Muscle layer of duodenum (tissue), 2 donors: Measurements from ENCODE around the gene MAK.
A peak's percentile ranks its signal among the peaks of the same experiment; 100 is the strongest.
"Not testable (repeated sequence)": the region's sequence is repeated elsewhere in the genome, so short reads cannot be mapped to it uniquely, and the experiment has no call there.

Experiments
- H3K27ac ChIP-seq: one replicate; pipeline ENCODE4 v1.7.0; 2013; ENCODE audit warnings: mild to moderate bottlenecking, low read length
- H3K27me3 ChIP-seq: one replicate; pipeline ENCODE4 v1.7.0; 2013; ENCODE audit warnings: low read depth, mild to moderate bottlenecking, control low read depth, low read length
- H3K36me3 ChIP-seq, 2 donors: one replicate each; pipeline ENCODE4 v1.7.0; 2013; ENCODE audit warnings: low read length in 2 of 2, control low read depth in 1 of 2, mild to moderate bottlenecking in 1 of 2; ENCODE audit not compliant: insufficient read depth in 2 of 2, control insufficient read depth in 1 of 2
- H3K4me1 ChIP-seq, 2 donors: one replicate each; pipeline ENCODE4 v1.7.0; 2013; ENCODE audit warnings: low read length in 2 of 2, mild to moderate bottlenecking in 2 of 2, control low read depth in 1 of 2, moderate library complexity in 1 of 2; ENCODE audit not compliant: insufficient read depth in 2 of 2, control insufficient read depth in 1 of 2
- H3K4me3 ChIP-seq, 2 donors: one replicate each; pipeline ENCODE4 v1.7.0; 2013; ENCODE audit warnings: low read length in 2 of 2, low read depth in 1 of 2, mild to moderate bottlenecking in 1 of 2
- H3K9me3 ChIP-seq, 2 donors: one replicate each; pipeline ENCODE4 v1.7.0; 2013; ENCODE audit warnings: low read length in 2 of 2, control low read depth in 1 of 2, mild to moderate bottlenecking in 1 of 2; ENCODE audit not compliant: control insufficient read depth in 1 of 2
- donor health status: healthy.

MAK gene

DNA sequence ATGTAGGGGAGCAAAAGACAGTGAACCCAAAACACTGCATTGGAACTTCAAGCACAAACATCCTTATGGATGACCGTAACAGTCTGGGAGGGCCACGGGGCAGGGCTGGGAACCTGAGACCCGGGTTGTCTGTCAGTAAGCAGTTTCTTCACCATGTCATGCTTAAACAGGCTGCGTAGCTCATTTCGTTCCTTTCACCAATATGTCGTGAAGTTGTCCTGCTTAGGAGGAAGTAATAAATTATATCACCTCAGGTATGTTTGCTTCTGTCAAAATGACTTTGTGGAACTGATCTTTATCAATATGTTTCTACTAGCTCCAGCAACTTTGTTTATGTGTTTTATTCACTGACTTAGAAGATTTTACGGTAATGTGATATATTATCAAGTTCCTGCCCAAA, 12.4 kb upstream of the MAK start:
- Histone ChIP-seq H3K4me1 (no peaks in the 10 kb centered on the region), H3K4me3 (no peak overlapping the region), H3K36me3 (no peaks in the 10 kb centered on the region), H3K9me3 (peaks cover 0 to 3% of the 10 kb centered on the region in 2 donors), H3K27me3 (no peaks in the 10 kb centered on the region), H3K27ac (no peak overlapping the region)

GRCh38 chr6:10849901-10850300, 11.6 kb upstream of the MAK start:
- Histone ChIP-seq H3K27ac (no peak overlapping the region), H3K9me3 (peaks cover 0 to 3% of the 10 kb centered on the region in 2 donors), H3K27me3 (no peaks in the 10 kb centered on the region), H3K36me3 (no peaks in the 10 kb centered on the region), H3K4me3 (no peak overlapping the region), H3K4me1 (no peaks in the 10 kb centered on the region)

DNA sequence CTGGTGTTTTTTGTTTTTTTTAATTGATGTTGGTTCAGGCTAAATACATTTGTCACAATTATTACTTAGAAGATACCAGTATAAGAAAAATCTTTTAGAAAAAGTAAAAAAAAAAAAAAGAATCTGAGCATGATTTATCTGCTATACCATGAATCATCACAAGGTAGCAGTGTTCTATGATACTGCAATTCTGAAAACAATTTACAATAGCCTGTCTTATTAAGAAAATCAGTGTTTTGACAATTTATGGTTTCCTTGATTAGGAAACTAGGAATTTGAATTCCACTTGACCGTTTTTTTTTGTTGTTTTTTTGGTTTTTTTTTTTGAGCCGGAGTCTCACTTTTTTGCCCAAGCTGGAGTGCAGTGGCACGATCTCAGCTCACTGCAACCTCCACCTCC, 9.3 kb upstream of the MAK start:
- H3K4me1 ChIP-seq, result no peaks in the 10 kb centered on the region
- H3K9me3 ChIP-seq, result peaks cover 0 to 3% of the 10 kb centered on the region in 2 donors
- no peaks in the 10 kb centered on the region for H3K36me3 ChIP-seq
- no peak overlapping the region for H3K27ac ChIP-seq
- H3K27me3 ChIP-seq, result no peaks in the 10 kb centered on the region
- H3K4me3 ChIP-seq, result no peak overlapping the region

- H3K36me3 ChIP-seq, result no peaks in the 10 kb centered on the region
- H3K4me3 ChIP-seq, result no peak overlapping the region
- H3K4me1 ChIP-seq, result peaks cover 0 to 4% of the 10 kb centered on the region in 2 donors
- H3K27ac ChIP-seq, result no peak overlapping the region
- H3K9me3 ChIP-seq, result peaks cover 0 to 3% of the 10 kb centered on the region in 2 donors
- no peaks in the 10 kb centered on the region for H3K27me3 ChIP-seq
Measured at GRCh38 chr6:10843554-10843953, 5.2 kb upstream of the MAK start.

- Histone ChIP-seq H3K4me1 (peaks cover 0 to 20% of the 10 kb centered on the region in 2 donors), H3K9me3 (peaks cover 0 to 3% of the 10 kb centered on the region in 2 donors), H3K36me3 (no peaks in the 10 kb centered on the region), H3K27me3 (peaks cover 14% of the 10 kb centered on the region), H3K27ac (peak overlapping the region; percentile 1), H3K4me3 (peak overlapping the region; percentile 78 to 79)
Measured at GRCh38 chr6:10838794-10839333, 525 bp upstream of the MAK start.

DNA sequence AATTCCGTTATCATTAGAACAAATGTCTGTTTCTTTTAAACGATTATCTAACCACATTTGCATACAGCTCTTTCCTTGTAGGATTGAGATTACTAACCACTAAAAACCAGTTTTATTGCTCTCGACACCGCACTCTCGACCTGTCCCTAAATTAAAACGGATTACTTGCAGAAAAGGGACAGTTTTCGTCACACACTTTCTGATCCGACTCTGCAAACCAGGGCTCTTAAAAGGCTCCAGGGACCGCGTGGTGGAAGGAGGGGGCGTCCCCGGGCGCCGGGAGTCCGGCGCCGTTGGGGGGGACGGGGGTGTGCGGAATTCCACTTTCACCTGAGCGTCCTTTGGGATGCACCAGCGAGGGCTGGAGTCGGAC, 731 bp downstream of the MAK start:
- Histone ChIP-seq H3K4me3 (peak overlapping the region; percentile 78 to 79), H3K36me3 (no peaks in the 10 kb centered on the region), H3K9me3 (no peaks in the 10 kb centered on the region), H3K27me3 (peaks cover 14% of the 10 kb centered on the region), H3K27ac (no peak overlapping the region), H3K4me1 (peaks cover 0 to 20% of the 10 kb centered on the region in 2 donors)

- Histone ChIP-seq H3K4me1 (peaks cover 0 to 20% of the 10 kb centered on the region in 2 donors), H3K36me3 (no peaks in the 10 kb centered on the region), H3K9me3 (no peaks in the 10 kb centered on the region), H3K27me3 (peaks cover 14% of the 10 kb centered on the region), H3K4me3 (peak overlapping the region; percentile 78 to 79), H3K27ac (no peak overlapping the region)
Measured at GRCh38 chr6:10837009-10837621, 1.2 kb downstream of the MAK start.

DNA sequence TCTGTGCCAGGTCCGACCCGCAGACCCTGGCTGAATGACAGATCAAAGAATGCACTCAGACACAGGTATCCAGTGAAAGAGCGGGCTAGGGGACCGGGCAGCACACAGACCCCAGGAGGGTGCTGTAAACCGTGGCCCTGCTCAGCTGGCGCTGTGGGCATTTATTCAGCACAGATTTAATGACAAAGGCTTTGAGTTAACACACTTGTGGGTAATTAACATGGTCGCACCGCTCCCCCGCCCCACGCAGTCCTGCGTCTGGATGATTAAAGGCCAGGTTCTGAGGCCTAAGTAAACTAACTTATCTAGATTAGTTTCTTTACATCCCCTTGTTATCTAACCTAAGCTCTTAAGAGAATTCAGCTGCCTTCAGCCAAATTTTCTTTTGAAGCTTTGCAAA, 3.5 kb downstream of the MAK start:
- Histone ChIP-seq H3K4me1 (peaks cover 0 to 20% of the 10 kb centered on the region in 2 donors), H3K27me3 (peaks cover 14% of the 10 kb centered on the region), H3K27ac (no peak overlapping the region), H3K36me3 (no peaks in the 10 kb centered on the region), H3K9me3 (no peaks in the 10 kb centered on the region), H3K4me3 (no peak overlapping the region)

GRCh38 chr6:10831609-10832008, 6.7 kb downstream of the MAK start:
- Histone ChIP-seq H3K4me3 (no peak overlapping the region), H3K27me3 (peaks cover 9% of the 10 kb centered on the region)

GRCh38 chr6:10824819-10825218, 13.5 kb downstream of the MAK start:
- Histone ChIP-seq H3K27me3 (no peaks in the 10 kb centered on the region), H3K4me1 (no peaks in the 10 kb centered on the region), H3K4me3 (no peak overlapping the region), H3K36me3 (peaks cover 0 to 5% of the 10 kb centered on the region in 2 donors), H3K9me3 (no peaks in the 10 kb centered on the region), H3K27ac (no peak overlapping the region)

More at GRCh38 chr6:10831609-10832008, 6.7 kb downstream of the MAK start:
- Histone ChIP-seq H3K4me1 (no peaks in the 10 kb centered on the region), H3K27ac (no peak overlapping the region), H3K9me3 (no peaks in the 10 kb centered on the region), H3K36me3 (peaks cover 0 to 5% of the 10 kb centered on the region in 2 donors)

DNA sequence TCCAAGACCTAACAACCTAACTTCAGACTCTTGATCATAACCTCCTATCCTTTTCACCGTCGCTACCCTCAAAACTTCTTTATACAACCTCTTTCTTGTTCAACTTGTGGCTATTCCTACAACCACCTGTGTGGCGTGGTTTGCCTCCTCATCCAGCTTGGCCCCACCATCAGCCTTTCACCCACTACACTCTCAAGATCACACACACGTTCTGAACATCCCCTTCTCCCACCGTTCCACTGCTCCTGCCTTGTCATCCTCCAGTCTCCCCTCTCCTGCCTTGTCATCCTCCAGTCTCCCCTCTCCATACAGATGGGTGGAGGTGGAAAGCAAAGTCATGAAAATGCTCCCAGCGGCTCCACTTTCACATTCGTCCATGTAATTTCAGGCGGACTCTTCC, 14.0 kb downstream of the MAK start:
- peaks cover 0 to 3% of the 10 kb centered on the region in 2 donors for H3K36me3 ChIP-seq
- no peaks in the 10 kb centered on the region for H3K4me1 ChIP-seq
- no peaks in the 10 kb centered on the region for H3K9me3 ChIP-seq
- H3K4me3 ChIP-seq, result no peak overlapping the region
- H3K27me3 ChIP-seq, result no peaks in the 10 kb centered on the region
- H3K27ac ChIP-seq, result no peak overlapping the region

DNA sequence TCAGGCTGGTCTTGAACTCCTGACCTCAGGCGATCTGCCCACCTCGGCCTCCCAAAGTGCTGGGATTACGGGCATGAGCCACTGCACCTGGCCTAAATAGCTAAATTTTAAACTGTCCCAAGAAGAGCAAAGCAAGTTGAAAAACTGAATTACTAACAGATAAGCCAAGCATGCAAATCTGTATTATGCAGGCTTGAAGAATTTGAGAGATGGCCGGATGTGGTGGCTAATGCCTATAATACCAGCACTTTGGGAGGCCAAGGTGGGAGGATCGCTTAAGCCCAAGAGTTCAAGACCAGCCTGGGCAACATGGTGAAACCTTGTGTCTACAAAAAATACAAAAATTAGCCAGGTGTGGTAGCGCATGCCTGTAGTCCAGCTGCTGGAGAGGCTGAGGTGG, 24.2 kb downstream of the MAK start:
- H3K36me3 ChIP-seq, H3K9me3 ChIP-seq, H3K27me3 ChIP-seq, H3K4me1 ChIP-seq, H3K4me3 ChIP-seq, H3K27ac ChIP-seq: not testable (repeated sequence)
